RWPE2 (cell line): ENCODE measurements around the gene WFDC2.

Experiments
- ATAC-seq: fragments of 200-7000 bp; cut with Tn5 transposase; 3 replicates; pipeline ENCODE4 v1.9.1; 2021; ENCODE audit warnings: low read depth
- DNase-seq: peaks from one replicate; pipeline ENCODE4 v3.0.0-alpha.2; 2020; ENCODE audit warnings: low spot score
- H3K27ac ChIP-seq: fragments of 450-650 bp; 2 replicates; pipeline ENCODE4 v1.5.1; 2017; ENCODE audit warnings: mild to moderate bottlenecking; ENCODE audit not compliant: poor library complexity, severe bottlenecking
- H3K27me3 ChIP-seq: fragments of 250-450 bp; sonication (Bioruptor Pico); 2 replicates; pipeline ENCODE4 v1.5.1; 2021; ENCODE audit warnings: mild to moderate bottlenecking, moderate library complexity; ENCODE audit not compliant: insufficient read depth, poor library complexity, severe bottlenecking
- H3K36me3 ChIP-seq: fragments of 250-450 bp; sonication (Bioruptor Pico); 2 replicates; pipeline ENCODE4 v1.5.1; 2020; ENCODE audit warnings: low read depth, mild to moderate bottlenecking, moderate library complexity
- H3K4me1 ChIP-seq: fragments of 250-450 bp; sonication (Bioruptor Pico); 2 replicates; pipeline ENCODE4 v1.5.1; 2021; ENCODE audit warnings: mild to moderate bottlenecking, moderate library complexity; ENCODE audit not compliant: insufficient read depth, poor library complexity, severe bottlenecking
- H3K4me3 ChIP-seq: fragments of 250-450 bp; sonication (Bioruptor Pico); 2 replicates; pipeline ENCODE4 v1.5.1; 2021; ENCODE audit warnings: mild to moderate bottlenecking, moderate library complexity; ENCODE audit not compliant: severe bottlenecking
- H3K9me3 ChIP-seq: fragments of 250-450 bp; sonication (Bioruptor Pico); 2 replicates; pipeline ENCODE4 v1.5.1; 2021; ENCODE audit warnings: mild to moderate bottlenecking, moderate library complexity; ENCODE audit not compliant: severe bottlenecking
- CTCF ChIP-seq: fragments of 450-650 bp; IDR thresholded peaks from one replicate; pipeline ENCODE4 v1.5.1; 2017; ENCODE audit warnings: mild to moderate bottlenecking, moderate library complexity; ENCODE audit not compliant: poor library complexity, severe bottlenecking

The WFDC2 gene

GRCh38 chr20:45489083-45489531 is 19.6 kb downstream of the WFDC2 start:
- peak; percentile 83 for ATAC-seq
- Histone ChIP-seq H3K4me3 (no peak overlapping the region), H3K36me3 (no peaks in the 10 kb centered on the region), H3K4me1 (peaks cover 11% of the 10 kb centered on the region), H3K9me3 (no peaks in the 10 kb centered on the region), H3K27me3 (peaks cover 4% of the 10 kb centered on the region), H3K27ac (no peak overlapping the region)
- TF ChIP-seq CTCF: no peak
- peak; percentile 70 for DNase-seq

GRCh38 chr20:45495501-45495941 is 26.0 kb downstream of the WFDC2 start:
- H3K4me3 ChIP-seq: no peak overlapping the region
- H3K27me3 ChIP-seq: peaks cover 17% of the 10 kb centered on the region
- no peak for DNase-seq
- TF ChIP-seq CTCF: no peak
- H3K27ac ChIP-seq: no peak overlapping the region
- no peak for ATAC-seq
- H3K36me3 ChIP-seq: no peaks in the 10 kb centered on the region
- H3K4me1 ChIP-seq: no peaks in the 10 kb centered on the region
- no peaks in the 10 kb centered on the region for H3K9me3 ChIP-seq

- no peaks in the 10 kb centered on the region for H3K36me3 ChIP-seq
- peaks cover 19% of the 10 kb centered on the region for H3K27me3 ChIP-seq
- H3K4me1 ChIP-seq: no peaks in the 10 kb centered on the region
- no peak for DNase-seq
- H3K4me3 ChIP-seq: no peak overlapping the region
- H3K9me3 ChIP-seq: no peaks in the 10 kb centered on the region
- no peak overlapping the region for H3K27ac ChIP-seq
- TF ChIP-seq CTCF: no peak
- no peak for ATAC-seq
Measured at GRCh38 chr20:45496166-45496565, 26.6 kb downstream of the WFDC2 start.

GRCh38 chr20:45497971-45498494 is 28.5 kb downstream of the WFDC2 start:
- TF ChIP-seq CTCF: no peak
- peaks cover 25% of the 10 kb centered on the region for H3K27me3 ChIP-seq

GRCh38 chr20:45500022-45500421 is 30.5 kb downstream of the WFDC2 start:
- no peak for DNase-seq
- ATAC-seq: peak; percentile 35
- no peak overlapping the region for H3K27ac ChIP-seq
- TF ChIP-seq CTCF: no peak
- H3K4me1 ChIP-seq: no peaks in the 10 kb centered on the region
- H3K9me3 ChIP-seq: no peaks in the 10 kb centered on the region
- peaks cover 25% of the 10 kb centered on the region for H3K27me3 ChIP-seq
- no peaks in the 10 kb centered on the region for H3K36me3 ChIP-seq
- H3K4me3 ChIP-seq: no peak overlapping the region

More at GRCh38 chr20:45497971-45498494, 28.5 kb downstream of the WFDC2 start:
- Histone ChIP-seq H3K9me3 (no peaks in the 10 kb centered on the region), H3K36me3 (no peaks in the 10 kb centered on the region), H3K4me1 (no peaks in the 10 kb centered on the region), H3K27ac (no peak overlapping the region), H3K4me3 (no peak overlapping the region)
- ATAC-seq: no peak; the same call in 2 of the 3 replicates
- DNase-seq: no peak
